Measurements from ENCODE around the gene ATG4B.
"Not testable (repeated sequence)": the region's sequence is repeated elsewhere in the genome, so short reads cannot be mapped to it uniquely, and the experiment has no call there.

- not testable (repeated sequence) for TF ChIP-seq CTCF, POLR2AphosphoS5, POLR2A (IDR thresholded peaks at IDR 0.05)
These were observed 25.2 kb downstream of the ATG4B start for GRCh38 chr2:241662731-241663130.
